Epithelial cell of esophagus (primary cell): ENCODE measurements around the gene WDR4.

Experiments
- DNase-seq: peaks from one replicate; pipeline ENCODE4 v3.0.0; 2010; ENCODE audit warnings: low read depth
- H3K4me3 ChIP-seq: 2 replicates; pipeline ENCODE4 v1.5.1; 2011; ENCODE audit warnings: mild to moderate bottlenecking, low read length, control low read depth
- CTCF ChIP-seq: IDR thresholded peaks from 2 replicates; pipeline ENCODE4 v1.5.1; 2011; ENCODE audit warnings: low read depth, mild to moderate bottlenecking, low read length, control low read depth, inconsistent platforms; ENCODE audit not compliant: insufficient read depth; ENCODE audit errors: missing control alignments

WDR4 gene

DNA sequence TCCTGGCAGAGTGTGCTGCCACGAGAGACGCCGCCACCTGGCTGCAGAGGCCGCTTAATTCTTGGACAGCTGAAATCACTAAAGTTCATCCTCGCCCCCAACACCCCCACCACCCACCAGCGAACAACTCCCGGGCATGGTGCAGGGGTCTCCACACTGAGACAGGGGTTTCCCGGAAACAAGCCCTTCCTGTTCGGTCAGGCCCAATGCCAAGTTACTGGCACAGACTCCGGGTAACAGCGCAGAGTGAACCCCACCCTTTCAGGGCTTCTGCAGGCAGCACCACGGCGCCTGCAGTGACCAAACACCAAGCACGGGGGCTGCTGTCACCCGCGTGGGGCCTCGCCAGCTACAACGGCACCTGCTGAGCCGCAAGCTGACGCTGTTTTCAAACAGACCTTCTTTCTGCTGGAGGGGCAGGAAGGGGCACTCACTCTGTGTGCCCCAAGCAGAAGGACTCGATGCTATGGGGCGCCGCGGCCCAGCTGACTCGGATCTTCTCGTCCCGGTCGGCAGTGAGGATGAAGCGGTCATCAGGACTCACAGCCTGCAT, 17.4 kb downstream of the WDR4 start:
- no peak overlapping the region for H3K4me3 ChIP-seq
- no peak for DNase-seq
- no peak for TF ChIP-seq CTCF

- no peak overlapping the region for H3K4me3 ChIP-seq
- TF ChIP-seq CTCF, result no peak
- no peak for DNase-seq
These were observed 18.0 kb downstream of the WDR4 start for GRCh38 chr21:42861311-42861847.

GRCh38 chr21:42860345-42860744, 19.0 kb downstream of the WDR4 start:
- DNase-seq, result no peak
- TF ChIP-seq CTCF, result no peak
- no peak overlapping the region for H3K4me3 ChIP-seq

- H3K4me3 ChIP-seq, result no peak overlapping the region
- no peak for DNase-seq
- TF ChIP-seq CTCF, result no peak
These were observed 19.5 kb downstream of the WDR4 start for GRCh38 chr21:42859891-42860230.

DNA sequence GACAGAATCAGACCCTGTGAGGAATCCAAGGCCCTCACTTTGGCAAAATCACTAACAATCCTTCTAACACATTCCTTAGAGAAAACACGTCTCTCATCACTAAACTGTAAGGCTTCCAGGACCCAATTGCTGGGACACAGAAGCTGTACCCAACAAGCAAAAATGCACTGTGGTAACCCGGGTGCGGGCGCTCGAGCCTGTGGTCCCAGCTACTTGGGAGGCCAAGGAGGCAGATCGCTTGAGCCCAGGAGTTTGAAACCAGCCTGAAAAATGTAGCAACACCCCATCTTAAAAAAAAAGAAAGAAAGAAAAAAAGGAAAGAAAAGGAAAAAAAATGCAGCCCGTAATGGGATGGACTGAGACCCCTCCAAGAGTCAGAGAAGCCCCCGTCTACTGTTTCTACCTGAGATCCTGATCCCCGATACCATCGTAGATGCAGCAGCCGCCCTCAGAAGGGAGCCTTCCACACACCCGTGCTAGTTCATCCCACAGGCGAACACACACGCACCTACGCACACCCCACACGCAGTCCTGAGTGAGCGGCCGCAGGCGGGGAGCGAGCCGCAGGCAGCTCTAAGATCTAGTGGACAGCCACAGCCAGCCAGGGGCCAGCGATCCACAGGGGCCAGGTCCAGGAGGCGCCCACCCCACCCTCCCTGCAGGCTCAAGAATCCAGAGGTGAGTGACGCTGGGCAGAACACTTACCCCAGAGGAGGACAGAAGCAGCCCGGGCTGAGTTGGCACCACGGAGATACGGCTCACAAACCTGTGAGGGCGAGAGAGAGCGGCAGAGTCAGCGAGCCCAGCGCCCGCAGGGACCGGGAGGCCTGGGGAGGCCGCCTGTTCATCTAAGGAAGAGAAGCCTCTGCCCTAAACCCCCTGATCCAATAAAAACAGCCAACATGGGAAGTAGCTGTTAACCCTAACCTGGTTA, 20.1 kb downstream of the WDR4 start:
- no peak for TF ChIP-seq CTCF
- H3K4me3 ChIP-seq, result no peak overlapping the region
- no peak for DNase-seq

DNA sequence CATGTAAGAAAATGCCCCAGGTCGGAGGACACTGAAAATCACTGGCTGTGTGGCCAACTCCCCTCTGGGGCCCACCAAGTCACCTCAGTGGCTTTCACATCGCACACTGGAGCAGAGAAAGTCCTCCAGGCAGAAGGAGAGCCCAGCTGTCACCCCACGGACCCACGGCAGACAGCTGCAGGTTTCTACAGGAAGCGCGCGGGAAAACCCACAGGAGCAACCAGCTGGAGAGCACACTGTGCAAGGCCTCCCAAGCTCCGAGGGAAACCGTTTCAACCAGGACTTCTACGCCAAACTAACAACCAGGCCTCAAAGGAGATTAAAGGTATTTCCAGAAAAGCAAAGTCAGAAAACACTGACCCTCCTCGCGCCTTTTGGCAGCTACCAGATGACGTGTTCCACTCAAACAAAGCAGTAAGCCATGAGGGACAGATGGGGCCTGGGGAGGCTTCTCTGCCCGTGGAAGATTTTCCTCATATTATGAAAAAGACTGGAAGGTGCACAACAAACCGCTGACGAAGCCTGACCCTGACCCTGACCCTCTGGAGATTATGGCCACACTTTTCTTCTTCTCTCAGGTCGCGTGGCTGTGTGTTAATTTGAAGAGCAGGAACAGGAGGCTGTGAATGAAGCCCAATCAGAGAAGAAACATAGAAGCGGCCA, 21.0 kb downstream of the WDR4 start:
- no peak for DNase-seq
- no peak for TF ChIP-seq CTCF
- no peak overlapping the region for H3K4me3 ChIP-seq

DNA sequence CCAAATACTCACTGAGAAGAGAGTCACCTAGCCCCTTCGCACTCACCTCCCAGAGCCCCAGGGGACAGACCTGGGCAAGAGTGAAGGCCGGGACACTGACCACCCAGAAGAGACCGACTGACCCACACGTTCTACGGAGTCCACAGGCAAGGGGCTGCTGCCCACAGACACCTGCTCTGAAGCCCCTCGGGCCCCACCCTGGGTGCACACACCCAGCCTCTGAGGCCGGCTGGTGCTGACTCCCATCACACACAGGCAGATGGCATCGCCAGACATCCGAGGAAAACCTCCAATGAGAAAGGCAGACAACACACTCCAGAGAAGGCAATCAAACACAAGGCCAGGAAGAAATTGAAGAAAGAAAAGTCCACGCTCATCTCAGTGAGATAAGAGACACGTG, 22.1 kb downstream of the WDR4 start:
- H3K4me3 ChIP-seq, result no peak overlapping the region
- DNase-seq, result no peak
- TF ChIP-seq CTCF, result no peak
